ENCODE results near the gene UBQLN4.
"Not testable (repeated sequence)": the region's sequence is repeated elsewhere in the genome, so short reads cannot be mapped to it uniquely, and the experiment has no call there.

UBQLN4 gene

DNA sequence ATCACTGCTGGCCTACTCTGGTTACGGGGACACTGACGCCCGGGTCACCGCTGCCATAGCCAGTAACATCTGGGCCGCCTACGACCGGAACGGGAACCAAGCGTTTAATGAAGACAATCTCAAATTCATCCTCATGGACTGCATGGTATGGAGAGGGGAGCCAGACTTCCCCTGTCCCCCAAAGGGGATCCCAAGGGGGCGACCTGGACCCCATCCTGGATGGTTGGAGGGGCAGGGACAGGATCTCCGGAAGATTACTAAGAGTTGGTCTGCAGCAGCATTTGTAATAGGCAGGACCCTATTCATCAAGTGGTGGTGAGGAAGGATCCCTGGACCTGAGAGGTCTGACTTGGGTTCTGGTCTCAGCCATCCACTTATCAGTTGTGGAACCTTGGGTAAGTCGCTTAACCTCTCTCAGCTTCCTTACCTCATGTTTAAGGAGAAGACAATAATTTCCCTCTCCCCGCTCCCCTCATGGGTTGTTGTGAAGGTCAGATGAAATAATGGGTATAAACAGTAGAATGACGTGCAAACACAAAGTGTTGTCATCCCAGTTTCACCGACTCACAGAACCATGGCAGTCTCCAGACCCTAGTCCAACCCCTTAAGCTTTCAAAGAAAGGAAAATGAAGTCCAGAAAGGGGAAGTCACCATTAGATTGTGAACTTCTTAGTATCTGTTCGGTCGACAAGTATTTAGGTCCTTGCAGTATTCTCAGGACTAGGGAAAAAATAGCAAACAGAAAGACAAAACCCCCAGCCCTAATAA is 1.9 kb upstream of the UBQLN4 start:
- DNase-seq, result no peak

DNA sequence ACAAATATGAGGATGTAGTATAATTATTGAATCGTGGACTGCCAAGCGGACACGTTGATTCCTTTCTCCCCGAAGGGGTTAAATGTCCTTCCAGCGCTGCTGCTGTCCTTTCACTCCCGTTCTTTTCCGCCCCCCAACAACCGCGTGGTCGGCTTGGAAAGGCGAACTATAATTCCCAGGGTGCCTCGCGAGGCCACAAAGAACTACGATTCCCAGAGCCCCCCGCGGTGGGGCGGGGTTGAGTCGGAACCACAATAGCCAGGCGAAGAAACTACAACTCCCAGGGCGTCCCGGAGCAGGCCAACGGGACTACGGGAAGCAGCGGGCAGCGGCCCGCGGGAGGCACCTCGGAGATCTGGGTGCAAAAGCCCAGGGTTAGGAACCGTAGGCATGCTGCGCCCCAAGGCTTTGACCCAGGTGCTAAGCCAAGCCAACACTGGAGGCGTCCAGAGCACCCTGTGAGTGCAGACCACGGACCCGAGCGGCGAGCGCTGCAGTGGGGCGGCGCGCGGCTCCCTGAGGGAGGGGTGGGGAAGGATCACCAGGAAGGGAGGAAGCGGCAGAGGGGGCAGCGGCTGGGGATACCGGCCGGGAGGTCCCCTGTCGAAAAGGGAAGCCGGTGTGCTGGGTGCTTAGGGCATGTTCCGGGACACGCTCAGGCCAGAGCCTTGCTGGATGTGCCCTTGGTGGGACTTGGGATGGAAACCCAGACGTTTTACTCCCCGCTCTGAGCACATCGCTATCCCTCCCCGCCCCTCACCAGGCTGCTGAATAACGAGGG is 1.1 kb upstream of the UBQLN4 start, which contains the start of gene LAMTOR2:
LAMTOR2 (plus strand) TSS at position 283 of the 781 bp plus-strand sequence; CDS start at position 391, 108 bp downstream.
- peak; percentile 86 to 93 (median 92) for DNase-seq

DNA sequence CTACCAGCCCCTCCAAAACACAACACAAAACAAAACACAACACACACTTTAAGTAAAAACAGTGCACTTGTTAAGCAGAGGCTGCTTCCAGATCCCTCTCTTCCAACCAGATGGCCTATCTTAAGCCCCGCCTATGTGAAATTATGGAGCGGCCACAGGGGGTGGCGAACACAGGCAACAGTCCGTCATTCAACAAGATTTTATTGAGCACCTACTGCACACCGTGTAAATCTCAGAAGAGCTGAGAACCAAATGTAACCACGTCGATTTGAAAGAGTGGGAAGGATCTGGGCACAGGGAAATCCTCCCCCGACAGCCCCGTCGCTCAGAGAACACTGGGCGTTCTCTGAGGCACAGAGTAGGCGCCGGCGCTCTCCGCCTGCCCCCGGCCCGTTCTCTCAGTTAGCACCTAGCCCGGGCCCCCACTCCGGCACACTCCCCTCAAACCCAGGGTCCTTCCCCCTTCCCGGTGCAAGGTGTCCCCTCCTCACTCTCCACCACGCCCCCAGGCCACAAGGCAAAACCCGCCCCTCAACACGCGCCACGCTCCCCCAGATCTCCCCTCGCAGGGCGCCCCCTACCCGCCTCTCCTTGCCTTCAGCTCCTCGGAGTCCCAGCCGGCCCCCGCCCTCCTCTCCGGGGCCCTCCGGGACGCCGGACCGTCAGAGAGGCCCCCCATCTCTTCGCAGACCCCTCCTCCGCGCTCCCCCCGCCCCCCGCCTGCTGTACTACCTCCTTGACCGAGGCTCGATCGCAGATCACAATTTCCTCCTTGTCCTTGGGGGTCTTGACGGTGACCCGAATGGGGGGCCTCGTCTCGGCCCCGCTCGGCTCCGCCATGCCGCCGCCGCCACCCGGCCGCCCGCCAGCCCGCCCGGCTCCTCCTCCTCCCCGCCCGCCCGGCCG is 483 bp downstream of the UBQLN4 start:
- peak; percentile 54 to 73 (median 59) for DNase-seq

DNA sequence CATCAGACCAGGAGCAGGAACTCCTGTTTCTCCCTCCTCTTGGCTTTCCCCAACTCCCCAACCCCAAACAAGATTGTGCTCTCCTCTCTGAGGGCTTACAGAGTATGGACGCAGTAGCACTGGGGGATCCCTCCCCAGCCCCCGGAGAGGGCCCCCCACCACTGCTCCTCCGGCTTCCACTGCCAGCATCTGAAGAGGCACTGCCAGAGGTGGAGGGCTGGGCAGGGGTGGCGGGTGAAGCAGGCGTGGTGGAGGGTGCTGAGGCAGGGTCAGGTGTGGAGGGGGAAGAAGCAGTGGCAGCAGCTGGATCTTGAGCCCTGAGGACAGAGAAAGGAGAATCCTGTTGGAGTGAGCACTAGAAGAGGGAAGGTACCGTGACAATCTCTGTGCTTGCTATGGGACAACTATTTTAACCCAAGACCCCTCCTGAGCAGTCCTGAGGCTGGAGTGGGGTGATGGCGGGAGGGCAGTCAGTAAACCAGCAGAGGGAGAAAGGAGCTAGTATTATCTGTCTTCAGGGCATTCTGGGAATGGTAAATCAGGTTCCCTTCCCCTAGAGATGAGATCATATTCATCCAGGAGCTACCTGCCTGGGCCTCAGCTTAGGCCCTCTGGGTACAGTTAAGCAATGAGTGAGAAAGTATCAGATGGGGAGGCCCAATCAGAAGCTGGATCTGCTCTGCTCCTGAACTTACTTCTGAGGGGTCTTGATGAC is 2.4 kb downstream of the UBQLN4 start:
- DNase-seq, result no peak

DNA sequence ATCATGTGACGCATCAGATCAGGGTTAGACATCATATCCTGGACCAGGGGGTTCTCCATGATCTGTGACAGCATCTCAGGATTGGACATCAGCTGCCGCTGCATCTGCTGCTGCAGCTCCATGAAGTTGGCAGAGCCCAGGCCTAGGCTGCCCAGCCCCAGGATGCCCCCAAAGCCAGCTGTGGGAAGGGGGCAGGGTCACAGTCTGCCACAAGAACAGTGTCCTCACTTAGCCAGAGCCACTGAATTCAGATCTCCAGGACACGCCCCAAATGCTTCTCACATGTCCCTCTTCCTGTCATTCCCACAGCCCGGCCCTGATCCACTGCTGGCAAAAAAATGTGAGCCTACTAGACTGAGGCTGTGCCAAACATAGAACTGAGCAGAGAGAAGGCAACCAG is 3.2 kb downstream of the UBQLN4 start:
- no peak for DNase-seq

DNA sequence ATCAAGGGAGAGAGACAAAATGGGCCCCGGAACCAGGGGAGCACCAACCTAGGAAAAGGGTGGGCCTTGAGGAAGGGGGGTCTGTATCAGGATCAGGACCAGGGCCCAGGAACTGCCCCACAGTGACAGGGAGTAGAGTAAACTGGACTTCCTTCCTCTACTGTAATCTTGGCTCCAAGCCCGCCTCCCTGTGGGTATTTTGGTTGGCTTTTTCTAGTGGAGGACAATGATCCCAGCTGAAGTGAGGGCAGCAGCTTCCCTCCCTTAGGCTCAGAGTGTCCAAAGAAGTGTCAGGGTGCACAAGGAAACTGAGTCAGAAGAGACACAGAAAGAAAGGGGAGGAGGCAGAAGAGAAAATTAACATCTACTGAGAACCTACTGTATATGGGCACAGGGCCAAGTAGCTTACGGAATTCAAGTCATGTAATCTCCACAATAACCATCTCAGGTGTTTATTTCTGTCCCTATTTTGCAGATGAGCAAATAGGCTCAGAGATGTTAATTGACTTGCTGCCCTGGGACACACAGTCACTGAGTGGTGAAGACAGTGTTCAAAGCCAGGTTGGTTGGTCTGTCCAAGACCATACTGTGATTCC is 4.8 kb downstream of the UBQLN4 start:
- no peak for DNase-seq

DNA sequence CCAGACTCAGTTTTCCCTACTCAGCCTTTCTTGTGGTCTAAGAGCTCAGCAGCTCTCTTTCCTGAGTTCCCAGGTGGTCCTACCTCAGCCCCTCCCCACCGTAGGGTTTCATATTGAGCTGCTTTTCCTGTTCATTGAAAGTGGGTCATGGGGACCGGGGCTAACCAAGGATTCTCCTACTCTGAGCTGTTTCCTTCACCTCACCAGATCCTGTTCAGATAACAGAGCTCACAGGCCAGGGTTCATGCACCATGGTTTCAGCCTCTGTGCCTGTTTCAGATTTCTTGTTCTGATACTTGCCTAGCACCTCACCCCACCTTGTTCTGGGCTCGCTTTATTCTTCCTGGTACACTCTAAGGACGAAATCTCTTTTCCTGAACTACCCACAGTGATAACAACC is 8.5 kb downstream of the UBQLN4 start:
- DNase-seq, result no peak

DNA sequence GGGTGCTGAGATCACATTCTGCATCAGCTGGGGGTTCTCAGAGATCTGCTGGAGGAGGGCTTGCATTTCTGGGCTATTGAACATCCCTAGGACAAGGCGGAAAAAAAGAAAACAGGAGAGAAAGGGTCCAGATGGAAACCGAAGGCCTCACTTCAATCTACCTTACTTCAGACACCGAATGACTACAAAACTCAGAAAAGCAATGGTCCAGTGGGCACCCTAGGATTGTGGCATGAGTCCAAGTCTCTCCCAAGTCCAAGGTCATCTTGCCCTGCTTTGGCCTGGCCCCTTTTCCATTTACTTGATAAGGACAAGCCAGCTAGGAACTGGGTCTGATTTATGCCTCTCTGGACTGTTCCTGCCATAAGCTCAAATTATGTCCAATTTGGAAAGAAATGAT is 10.8 kb downstream of the UBQLN4 start:
- DNase-seq, result no peak

DNA sequence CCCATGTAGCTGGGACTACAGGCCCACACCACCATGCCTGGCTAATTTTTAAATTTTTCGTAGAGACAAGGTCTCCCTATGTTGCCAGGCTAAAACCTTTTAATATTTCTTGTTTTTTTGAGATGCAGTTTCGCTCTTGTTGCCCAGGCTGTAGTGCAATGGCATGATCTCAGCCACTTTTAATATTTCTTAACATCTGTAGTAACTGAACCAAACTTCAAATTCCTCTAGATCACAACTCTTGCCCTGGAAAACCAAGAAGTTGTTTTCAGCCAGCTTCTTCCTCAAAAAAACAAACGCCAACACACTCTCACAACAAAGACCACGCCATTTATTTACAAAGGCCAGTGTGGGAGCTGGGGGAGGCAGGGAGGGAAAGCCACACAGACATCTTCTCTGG is 18.6 kb downstream of the UBQLN4 start:
- not testable (repeated sequence) for DNase-seq

DNA sequence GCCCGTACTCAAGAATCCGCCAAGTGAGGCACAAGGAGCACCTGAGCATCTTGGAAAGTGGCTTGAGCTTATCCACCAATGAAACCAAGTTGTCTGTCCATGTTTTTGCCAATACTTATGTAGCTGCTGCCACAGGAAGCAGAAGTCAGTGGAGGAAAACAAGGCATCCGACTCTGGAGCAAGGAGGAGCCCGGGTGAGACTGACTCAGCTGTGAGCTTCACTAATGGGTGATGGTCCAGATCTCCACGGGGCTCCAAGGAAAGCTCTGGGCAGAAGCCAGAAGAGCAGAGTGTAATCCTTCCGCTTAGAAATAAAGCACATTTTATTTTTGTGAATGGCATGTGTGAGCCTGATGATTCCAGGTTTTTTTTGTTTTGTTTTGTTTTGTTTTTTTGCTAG is 20.6 kb downstream of the UBQLN4 start:
- no peak for DNase-seq

DNA sequence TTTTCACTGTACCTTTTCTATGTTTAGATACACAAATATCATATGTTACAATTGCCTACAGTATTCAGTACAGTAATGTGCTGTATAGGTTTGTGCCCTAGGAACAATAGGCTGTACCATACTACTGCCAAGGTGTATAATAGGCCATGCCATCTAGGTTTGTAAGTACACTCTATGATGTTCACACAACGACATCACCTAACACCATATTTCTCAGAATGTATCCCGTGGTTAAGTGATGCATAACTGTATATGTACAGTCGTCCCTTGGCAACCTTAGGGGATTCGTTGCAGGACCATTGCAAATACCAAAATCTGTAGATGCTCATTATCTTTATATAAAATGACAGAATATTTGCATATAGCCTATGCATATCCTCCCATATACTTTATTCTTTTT is 27.0 kb downstream of the UBQLN4 start:
- no peak for DNase-seq

DNA sequence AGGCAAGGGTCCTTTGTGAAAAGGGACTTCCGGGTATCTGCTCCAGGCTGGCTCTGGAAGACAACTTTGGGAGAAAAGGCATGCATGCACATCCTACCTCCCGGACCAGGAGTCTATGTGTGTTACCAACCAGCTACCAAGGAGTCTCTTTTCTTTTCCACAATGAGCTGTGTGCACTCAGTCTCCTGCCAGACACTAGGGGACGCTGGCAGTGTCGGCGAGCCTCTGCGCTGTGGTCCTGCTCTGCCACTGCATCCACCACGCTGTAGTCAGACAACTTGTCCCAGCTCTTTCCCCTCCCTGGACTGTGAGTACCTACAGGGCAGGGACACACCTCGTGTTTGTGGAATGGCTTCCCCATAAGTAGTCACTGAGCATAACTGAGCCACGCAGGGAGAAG is 27.7 kb downstream of the UBQLN4 start:
- no peak for DNase-seq

DNA sequence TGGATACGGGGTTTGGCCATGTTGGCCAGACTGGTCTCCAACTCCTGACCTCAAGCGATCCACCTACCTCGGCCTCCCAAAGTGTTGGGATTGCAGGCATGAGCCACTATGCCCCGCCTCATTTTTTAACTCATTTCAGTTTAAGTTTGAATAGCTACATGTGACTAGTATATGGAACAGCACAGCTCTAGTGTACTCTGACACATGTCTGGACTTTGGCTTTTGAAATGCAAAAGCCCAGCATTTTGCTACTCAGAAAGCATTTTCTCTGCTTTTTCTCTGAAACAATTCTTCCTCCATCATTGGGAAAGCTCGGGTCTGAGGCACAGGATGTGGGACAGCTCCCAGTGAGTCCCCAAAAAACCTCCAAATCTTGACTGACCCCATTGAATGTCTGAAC is 28.8 kb downstream of the UBQLN4 start:
- no peak for DNase-seq

DNA sequence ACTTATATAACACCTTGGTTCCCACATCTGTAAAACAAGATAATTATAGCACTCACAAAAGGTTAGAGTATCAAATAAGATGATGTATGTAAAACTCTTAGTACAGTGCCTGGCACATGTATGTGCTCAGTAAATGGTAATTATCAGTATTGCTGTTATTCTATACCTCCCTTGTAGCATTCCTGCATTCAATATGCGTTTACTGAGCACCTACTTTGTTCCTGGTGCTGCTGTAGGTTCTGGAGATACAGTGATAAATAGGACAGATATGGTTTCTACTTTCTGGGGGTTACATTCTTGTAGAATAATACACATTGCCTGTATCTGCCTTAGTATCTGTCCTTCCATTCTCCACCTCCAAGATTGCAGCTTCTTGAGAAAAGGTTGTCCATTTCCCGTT is 31.6 kb downstream of the UBQLN4 start:
- no peak for DNase-seq

DNA sequence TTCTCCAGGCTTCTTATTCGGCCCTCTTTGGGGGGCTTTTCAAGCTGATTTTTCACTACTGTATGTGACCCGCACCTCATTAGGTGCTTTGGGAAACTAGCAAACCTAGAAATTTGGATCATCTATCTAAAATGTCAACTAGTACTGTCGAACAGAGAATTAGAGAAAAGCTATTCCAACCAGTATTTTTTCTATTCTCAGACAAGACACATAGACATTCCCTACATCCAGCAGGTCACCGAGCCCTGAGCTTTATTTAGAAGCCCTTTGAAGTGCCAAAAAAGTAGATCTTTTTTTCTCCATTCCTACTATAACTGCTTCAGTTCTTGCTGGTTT is 32.5 kb downstream of the UBQLN4 start:
- DNase-seq, result no peak

DNA sequence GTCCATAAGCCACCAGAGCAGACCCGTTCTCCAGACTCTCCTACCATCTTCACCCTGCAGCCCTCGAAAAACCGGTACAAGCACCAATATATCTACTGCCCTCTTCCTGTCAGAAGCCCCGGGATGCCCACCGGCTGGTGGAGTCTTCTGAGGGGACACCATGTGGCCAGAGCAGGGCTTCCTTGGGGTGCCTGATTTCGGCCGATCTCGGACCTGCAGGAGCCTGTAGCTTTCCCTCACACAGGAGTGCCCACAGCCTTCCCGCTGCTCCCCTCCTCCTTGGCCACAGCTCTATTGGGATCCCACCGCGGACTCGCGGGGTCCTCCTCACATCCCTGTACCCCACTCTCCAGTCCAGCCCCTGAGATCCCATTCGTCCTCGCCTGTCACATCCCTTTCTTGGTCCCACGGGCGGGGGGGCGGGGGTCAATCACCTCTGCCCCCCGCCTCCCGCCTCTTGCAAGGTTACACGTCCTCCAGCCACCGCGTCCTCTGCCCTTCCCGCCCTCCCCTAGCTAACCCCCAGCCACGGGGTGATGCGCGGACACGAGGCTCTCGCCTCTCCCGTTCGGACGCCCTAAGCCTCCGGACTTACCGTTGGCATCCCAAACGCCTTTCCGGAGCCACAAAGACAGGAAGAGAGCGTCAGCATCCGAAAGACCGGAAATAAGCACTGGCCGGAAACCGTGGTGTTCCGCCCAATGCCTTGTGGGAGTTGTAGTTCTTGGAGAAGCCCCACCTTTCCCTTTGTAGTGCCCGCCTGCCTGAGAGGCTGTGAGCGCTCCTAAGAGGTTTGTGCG is 33.1 kb downstream of the UBQLN4 start, which contains the start of gene SSR2:
SSR2 (minus strand) TSS at position 659 of the 800 bp plus-strand sequence. CDS start 784 bp downstream, outside the sequence.
- DNase-seq, result peak; percentile 67 to 87 (median 79)

DNA sequence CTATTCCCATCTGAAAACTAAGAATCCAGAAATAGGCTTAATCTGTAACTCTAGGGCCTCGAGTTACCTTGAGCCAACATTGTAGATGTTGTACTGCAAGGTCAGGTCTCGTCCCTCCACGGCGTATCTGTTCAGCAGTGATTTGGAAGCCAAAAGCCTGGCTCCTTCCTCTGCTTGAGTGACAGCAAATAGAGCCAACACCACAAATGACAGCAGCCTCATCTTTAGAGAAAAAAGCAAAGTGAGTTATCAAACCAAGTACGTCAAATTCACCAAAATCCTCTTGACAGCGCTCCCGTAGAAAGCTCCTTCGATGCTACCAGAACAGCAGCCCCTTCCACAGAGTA is 33.7 kb downstream of the UBQLN4 start:
- DNase-seq, result no peak

DNA sequence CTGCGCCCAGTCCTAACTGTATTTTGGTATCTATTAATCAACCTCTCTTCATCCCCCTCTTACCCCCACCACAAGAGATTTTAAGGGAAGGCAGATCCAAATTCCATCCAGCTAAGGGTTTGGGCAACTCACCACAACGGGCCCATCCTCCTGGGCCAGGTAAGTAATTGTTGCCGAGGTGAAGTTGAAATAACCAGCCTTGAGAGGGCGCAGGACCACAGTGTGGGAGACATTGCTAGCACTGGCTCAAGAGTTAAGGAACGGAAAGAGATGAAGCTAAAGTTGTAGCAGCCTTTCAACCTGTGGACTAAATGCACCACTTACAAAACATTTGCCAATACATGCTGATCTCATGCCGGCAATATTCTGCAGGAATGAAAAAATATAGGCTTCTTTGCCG is 38.8 kb downstream of the UBQLN4 start:
- DNase-seq, result no peak

DNA sequence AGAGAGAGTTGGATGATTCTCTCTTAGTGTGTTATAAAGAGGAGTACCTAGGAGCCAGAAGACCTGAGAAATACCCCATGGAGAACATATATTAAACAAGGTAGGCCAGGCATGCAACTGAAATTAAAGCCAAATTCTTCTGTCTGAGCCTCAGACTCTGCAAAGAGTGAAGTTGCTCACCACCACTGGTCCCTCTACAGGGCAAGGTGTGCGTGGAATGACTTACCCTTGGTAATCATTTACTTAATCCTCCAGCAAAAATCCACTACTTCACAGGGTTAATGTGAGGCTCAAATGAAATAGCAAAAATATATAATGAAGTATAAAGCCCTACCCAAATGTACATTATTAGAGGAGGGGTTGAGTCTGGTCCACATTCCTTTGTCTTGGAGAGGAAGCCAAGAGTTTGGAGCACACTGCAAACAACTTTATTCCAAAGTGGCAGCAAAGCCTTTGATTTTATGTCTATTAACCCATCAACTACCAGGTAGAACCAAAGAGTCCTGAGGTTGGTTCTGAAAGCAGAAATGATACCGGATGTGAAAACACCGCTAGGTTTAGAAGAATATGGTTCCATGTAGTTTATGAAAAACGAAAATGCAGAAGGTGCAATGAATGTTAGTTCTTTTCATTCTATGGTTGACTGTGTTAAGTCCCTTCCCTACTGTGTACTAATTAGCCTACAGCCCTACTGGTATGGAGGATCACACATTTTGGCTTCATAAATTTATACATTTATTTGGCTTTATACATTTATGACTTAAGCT is 41.4 kb downstream of the UBQLN4 start:
- DNase-seq, result no peak

DNA sequence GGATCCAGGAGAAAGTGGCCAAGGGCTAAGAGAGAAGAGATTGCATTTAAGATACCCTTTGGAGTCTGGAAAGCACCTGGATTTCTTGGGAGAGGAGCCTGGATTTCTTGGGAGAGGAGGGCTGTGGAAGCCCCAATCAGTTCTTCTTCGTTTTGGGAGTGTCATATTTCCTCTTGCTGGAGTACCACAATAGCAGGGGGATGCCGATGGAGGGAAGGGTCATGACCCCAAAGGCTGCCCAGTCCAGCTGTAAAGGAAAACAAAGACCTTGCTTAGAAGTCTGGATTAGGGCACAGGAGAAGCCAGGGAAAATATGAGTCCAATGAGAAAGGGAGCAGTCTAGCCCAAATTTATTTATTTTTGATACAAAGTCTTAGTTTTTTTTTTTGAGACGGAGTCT is 44.2 kb downstream of the UBQLN4 start:
- DNase-seq, result no peak

Measured in stimulated activated naive CD4-positive, alpha-beta T cell (primary cell).